ENCODE measurements around the gene OPA3. TPM values are rescaled to one million over a fixed set of nuclear protein-coding genes. Genes with fewer than 3 reads are reported as not detected.

The OPA3 gene
- total RNA-seq, 1 donor from 2014 or later = 6.6 TPM

GRCh38 chr19:45527731-45528130 lies 56.9 kb downstream of the OPA3 start:
- peaks cover 22% of the 10 kb centered on the region for H3K4me1 ChIP-seq
- DNase-seq (ENCODE audit: extremely low spot score in 2 of 2) = no peak
- H3K36me3 ChIP-seq = peaks cover 0 to 27% of the 10 kb centered on the region in 2 donors
- H3K9me3 ChIP-seq = no peaks in the 10 kb centered on the region
- H3K27ac ChIP-seq = no peak overlapping the region
- intact Hi-C loops (cut with DNase I) = no loop called here
- TF ChIP-seq POLR2A (IDR thresholded peaks at IDR 0.05) = no peak
- TF ChIP-seq CTCF (IDR thresholded peaks at IDR 0.05) = no peak
- no peak for TF ChIP-seq POLR2AphosphoS5 (IDR thresholded peaks at IDR 0.05; ENCODE audit: insufficient read depth in 1 of 2, low read depth in 1 of 2)
- no peak overlapping the region for H3K4me3 ChIP-seq
- H3K27me3 ChIP-seq = no peaks in the 10 kb centered on the region

- H3K9me3 ChIP-seq = no peaks in the 10 kb centered on the region
- H3K27ac ChIP-seq = no peak overlapping the region
- H3K4me3 ChIP-seq = no peak overlapping the region
- intact Hi-C loops (cut with DNase I) = no loop called here
- H3K4me1 ChIP-seq = peaks cover 22% of the 10 kb centered on the region
- peaks cover 0 to 34% of the 10 kb centered on the region in 2 donors for H3K36me3 ChIP-seq
- no peak for DNase-seq (ENCODE audit: extremely low spot score in 2 of 2)
- H3K27me3 ChIP-seq = no peaks in the 10 kb centered on the region
- TF ChIP-seq CTCF (IDR thresholded peaks at IDR 0.05) (no peak), POLR2AphosphoS5 (IDR thresholded peaks at IDR 0.05; ENCODE audit: insufficient read depth in 1 of 2, low read depth in 1 of 2) (no peak), POLR2A (IDR thresholded peaks at IDR 0.05) (no peak)
Measured at GRCh38 chr19:45526971-45527370, 57.6 kb downstream of the OPA3 start.

GRCh38 chr19:45526143-45526542 lies 58.5 kb downstream of the OPA3 start:
- TF ChIP-seq POLR2A (IDR thresholded peaks at IDR 0.05) = no peak
- no peak for TF ChIP-seq CTCF (IDR thresholded peaks at IDR 0.05)
- TF ChIP-seq POLR2AphosphoS5 (IDR thresholded peaks at IDR 0.05; ENCODE audit: insufficient read depth in 1 of 2, low read depth in 1 of 2) = peak in 1 of 2 donors; percentile 14
- no peak overlapping the region for H3K27ac ChIP-seq
- no peaks in the 10 kb centered on the region for H3K9me3 ChIP-seq
- H3K36me3 ChIP-seq = peaks cover 0 to 35% of the 10 kb centered on the region in 2 donors
- peaks cover 24% of the 10 kb centered on the region for H3K4me1 ChIP-seq
- intact Hi-C loops (cut with DNase I) = no loop called here
- H3K27me3 ChIP-seq = no peaks in the 10 kb centered on the region
- DNase-seq (ENCODE audit: extremely low spot score in 2 of 2) = no peak
- no peak overlapping the region for H3K4me3 ChIP-seq

GRCh38 chr19:45524575-45525129 lies 60.0 kb downstream of the OPA3 start:
- no peak overlapping the region for H3K27ac ChIP-seq
- intact Hi-C loops (cut with DNase I) = loop anchor here (1.0 kb wide), 1 partner anchor 118 kb away; no protein-coding TSS in a partner anchor
- H3K9me3 ChIP-seq = no peaks in the 10 kb centered on the region
- TF ChIP-seq POLR2AphosphoS5 (IDR thresholded peaks at IDR 0.05; ENCODE audit: insufficient read depth in 1 of 2, low read depth in 1 of 2) (no peak), POLR2A (IDR thresholded peaks at IDR 0.05) (no peak), CTCF (IDR thresholded peaks at IDR 0.05) (no peak)
- peaks cover 0 to 44% of the 10 kb centered on the region in 2 donors for H3K36me3 ChIP-seq
- H3K27me3 ChIP-seq = no peaks in the 10 kb centered on the region
- DNase-seq (ENCODE audit: extremely low spot score in 2 of 2) = no peak
- no peak overlapping the region for H3K4me3 ChIP-seq
- H3K4me1 ChIP-seq = peaks cover 27% of the 10 kb centered on the region

- Histone ChIP-seq H3K36me3 (peaks cover 0 to 50% of the 10 kb centered on the region in 2 donors), H3K4me1 (peaks cover 18% of the 10 kb centered on the region), H3K27ac (no peak overlapping the region), H3K9me3 (no peaks in the 10 kb centered on the region), H3K27me3 (no peaks in the 10 kb centered on the region), H3K4me3 (no peak overlapping the region)
- no peak for DNase-seq (ENCODE audit: extremely low spot score in 2 of 2)
- peak; percentile 87 to 98 (median 88) for TF ChIP-seq CTCF (IDR thresholded peaks at IDR 0.05)
- no peak for TF ChIP-seq POLR2A (IDR thresholded peaks at IDR 0.05)
- peak in 1 of 2 donors; percentile 63 for TF ChIP-seq POLR2AphosphoS5 (IDR thresholded peaks at IDR 0.05; ENCODE audit: insufficient read depth in 1 of 2, low read depth in 1 of 2)
- intact Hi-C loops (cut with DNase I) = loop anchor here (1.0 kb wide), 1 partner anchor 119 kb away; no protein-coding TSS in a partner anchor
Measured at GRCh38 chr19:45523642-45524256, 60.9 kb downstream of the OPA3 start.
